TTC549 (cell line): ENCODE measurements around the gene NTN3.

ENCODE experiments used
- FAIRE-seq: peaks from 2 replicates; lab custom pipeline; 2012; peaks lifted over from hg19 to GRCh38; lab: Jason Lieb, UNC

The NTN3 gene

GRCh38 chr16:2466667-2467527, 4.2 kb upstream of the NTN3 start:
- no peak for FAIRE-seq

- no peak for FAIRE-seq
Observed at GRCh38 chr16:2467528-2468232, 3.4 kb upstream of the NTN3 start.

GRCh38 chr16:2468233-2468724, 2.8 kb upstream of the NTN3 start:
- no peak for FAIRE-seq

GRCh38 chr16:2468725-2469398, 2.2 kb upstream of the NTN3 start:
- no peak for FAIRE-seq

GRCh38 chr16:2469399-2470233, 1.5 kb upstream of the NTN3 start:
- no peak for FAIRE-seq

GRCh38 chr16:2470234-2470601, 879 bp upstream of the NTN3 start:
- no peak for FAIRE-seq

GRCh38 chr16:2470603-2471015, 488 bp upstream of the NTN3 start:
- no peak for FAIRE-seq

GRCh38 chr16:2471653-2472487, 773 bp downstream of the NTN3 start:
- no peak for FAIRE-seq

GRCh38 chr16:2472488-2472864, 1.4 kb downstream of the NTN3 start:
- FAIRE-seq = no peak

GRCh38 chr16:2472885-2473445, 1.9 kb downstream of the NTN3 start:
- no peak for FAIRE-seq

- FAIRE-seq = no peak
Observed at GRCh38 chr16:2473446-2473926, 2.4 kb downstream of the NTN3 start.

GRCh38 chr16:2473999-2474876, 3.1 kb downstream of the NTN3 start:
- no peak for FAIRE-seq

GRCh38 chr16:2474877-2475412, 3.8 kb downstream of the NTN3 start, which contains the start of gene TBC1D24:
TSS of gene TBC1D24 (plus strand) at chr16:2475127. CDS start at chr16:2496149, 21,022 bp downstream.
- no peak for FAIRE-seq

GRCh38 chr16:2475413-2476344, 4.6 kb downstream of the NTN3 start:
- no peak for FAIRE-seq

- FAIRE-seq = no peak
Observed at GRCh38 chr16:2476345-2476720, 5.2 kb downstream of the NTN3 start.

- FAIRE-seq = no peak
Observed at GRCh38 chr16:2476741-2477140, 5.6 kb downstream of the NTN3 start.

GRCh38 chr16:2477327-2477726, 6.2 kb downstream of the NTN3 start:
- FAIRE-seq = no peak

- FAIRE-seq = no peak
Observed at GRCh38 chr16:2478279-2478678, 7.2 kb downstream of the NTN3 start.
